HG03196 (cell line): ENCODE measurements around the gene ADD1.
"Not testable (repeated sequence)": the region's sequence is repeated elsewhere in the genome, so short reads cannot be mapped to it uniquely, and the experiment has no call there.

ENCODE experiments used
- ATAC-seq: cut with Tn5 transposase; IDR thresholded peaks from one replicate; pipeline ENCODE4 v1.9.1; 2021; ENCODE audit not compliant: unreplicated experiment

The ADD1 gene

GRCh38 chr4:2915789-2916188, 72.1 kb downstream of the ADD1 start:
- ATAC-seq: no peak

DNA sequence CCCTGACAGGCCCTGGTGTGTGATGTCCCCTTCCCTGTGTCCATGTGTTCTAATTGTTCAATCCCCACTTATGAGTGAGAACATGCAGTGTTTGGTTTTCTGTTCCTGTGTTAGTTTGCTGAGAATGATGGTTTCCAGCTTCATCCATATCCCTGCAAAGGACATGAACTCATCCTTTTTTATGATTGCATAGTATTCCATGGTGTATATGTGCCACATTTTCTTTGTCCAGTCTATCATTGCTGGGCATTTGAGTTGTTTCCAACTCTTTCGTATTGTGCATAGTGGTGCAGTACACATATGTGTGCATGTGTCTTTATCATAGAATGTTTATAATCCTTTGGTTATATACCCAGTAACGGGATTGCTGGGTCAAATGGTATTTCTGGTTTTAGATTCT, 73.1 kb downstream of the ADD1 start:
- not testable (repeated sequence) for ATAC-seq

GRCh38 chr4:2918300-2918699, 74.7 kb downstream of the ADD1 start:
- not testable (repeated sequence) for ATAC-seq

DNA sequence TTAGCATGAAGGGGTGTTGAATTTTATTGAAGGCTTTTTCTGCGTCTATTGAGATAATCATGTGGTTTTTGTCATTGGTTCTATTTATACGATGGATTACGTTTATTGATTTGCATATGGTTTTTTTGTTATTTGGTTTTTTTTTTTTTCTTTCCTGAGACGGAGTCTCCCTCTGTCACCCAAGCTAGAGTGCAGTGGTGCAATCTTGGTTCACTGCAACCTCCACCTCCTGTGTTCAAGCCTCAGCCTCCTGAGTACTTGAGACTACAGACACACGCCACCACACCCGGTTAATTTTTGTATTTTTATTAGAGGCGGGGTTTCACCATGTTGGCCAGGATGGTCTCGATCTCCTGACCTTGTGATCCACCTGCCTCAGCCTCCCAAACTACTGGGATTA, 75.1 kb downstream of the ADD1 start:
- not testable (repeated sequence) for ATAC-seq

DNA sequence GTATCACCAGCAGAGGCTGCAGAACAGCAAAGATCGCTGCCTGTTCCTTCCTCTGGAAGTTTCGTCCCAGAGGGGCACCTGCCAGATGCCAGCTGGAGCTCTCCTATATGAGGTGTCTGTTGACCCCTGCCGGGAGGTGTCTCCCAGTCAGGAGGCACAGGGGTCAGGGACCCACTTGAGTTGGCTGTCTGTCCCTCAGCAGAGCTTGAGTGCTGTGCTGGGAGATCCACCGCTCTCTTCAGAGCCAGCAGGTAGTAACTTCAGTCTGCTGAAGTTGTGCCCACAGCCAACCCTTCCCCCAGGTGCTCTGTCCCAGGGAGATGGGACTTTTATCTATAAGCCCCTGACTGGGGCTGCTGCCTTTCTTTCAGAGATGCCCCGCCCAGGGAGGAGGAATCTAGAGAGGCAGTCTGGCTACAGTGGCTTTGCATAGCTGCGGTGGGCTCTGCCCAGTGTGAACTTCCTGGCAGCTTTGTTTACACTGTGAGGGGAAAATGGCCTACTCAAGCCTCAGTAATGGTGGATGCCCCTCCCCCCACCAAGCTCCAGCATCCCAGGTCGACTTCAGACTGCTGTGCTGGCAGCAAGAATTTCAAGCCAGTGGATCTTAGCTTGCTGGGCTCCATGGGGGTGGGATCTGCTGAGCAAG, 78.9 kb downstream of the ADD1 start:
- not testable (repeated sequence) for ATAC-seq

DNA sequence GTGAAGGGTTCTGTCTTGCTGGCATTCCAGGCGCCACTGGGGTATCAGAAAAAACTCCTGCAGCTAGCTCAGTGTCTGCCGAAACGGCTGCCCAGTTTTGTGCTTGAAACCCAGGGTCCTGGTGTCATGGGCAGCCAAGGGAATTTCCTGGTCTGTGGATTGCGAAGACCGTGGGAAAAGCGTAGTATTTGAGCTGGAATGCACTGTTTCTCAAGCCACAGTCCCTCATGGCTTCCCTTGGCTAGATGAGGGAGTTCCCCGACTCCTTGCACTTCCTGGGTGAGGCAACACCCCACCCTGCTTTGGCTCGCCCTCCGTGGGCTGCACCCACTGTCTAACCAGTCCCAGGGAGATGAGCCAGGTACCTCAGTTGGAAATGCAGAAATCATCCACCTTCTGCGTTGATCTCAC, 79.5 kb downstream of the ADD1 start:
- no peak for ATAC-seq

DNA sequence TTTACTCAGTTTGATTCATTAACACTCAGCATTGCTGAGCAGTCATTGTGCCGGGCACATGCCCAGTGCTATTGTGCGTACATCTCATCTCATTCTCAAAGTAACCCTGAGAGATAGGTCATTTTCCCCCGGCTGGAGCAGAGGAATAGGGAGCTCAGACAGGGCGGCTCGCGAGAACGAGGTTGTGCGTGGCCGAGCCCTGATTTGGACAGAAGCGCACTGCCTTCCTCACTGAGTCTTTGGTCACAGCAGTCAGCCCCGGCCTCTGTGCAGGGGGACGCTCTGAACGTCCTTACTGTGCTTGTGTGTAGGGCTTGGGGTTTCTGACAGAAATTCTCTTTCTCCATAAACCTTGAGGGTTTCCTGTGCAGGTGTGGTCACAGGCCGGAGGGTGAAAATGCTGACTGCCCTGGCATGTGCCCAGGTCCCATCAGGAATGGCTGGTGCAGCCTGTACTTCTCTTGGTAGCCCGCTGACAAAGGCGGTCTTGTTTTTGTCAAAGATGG, 80.1 kb downstream of the ADD1 start:
- no peak for ATAC-seq

- no peak for ATAC-seq
These were observed 80.6 kb downstream of the ADD1 start for GRCh38 chr4:2924286-2924685.

DNA sequence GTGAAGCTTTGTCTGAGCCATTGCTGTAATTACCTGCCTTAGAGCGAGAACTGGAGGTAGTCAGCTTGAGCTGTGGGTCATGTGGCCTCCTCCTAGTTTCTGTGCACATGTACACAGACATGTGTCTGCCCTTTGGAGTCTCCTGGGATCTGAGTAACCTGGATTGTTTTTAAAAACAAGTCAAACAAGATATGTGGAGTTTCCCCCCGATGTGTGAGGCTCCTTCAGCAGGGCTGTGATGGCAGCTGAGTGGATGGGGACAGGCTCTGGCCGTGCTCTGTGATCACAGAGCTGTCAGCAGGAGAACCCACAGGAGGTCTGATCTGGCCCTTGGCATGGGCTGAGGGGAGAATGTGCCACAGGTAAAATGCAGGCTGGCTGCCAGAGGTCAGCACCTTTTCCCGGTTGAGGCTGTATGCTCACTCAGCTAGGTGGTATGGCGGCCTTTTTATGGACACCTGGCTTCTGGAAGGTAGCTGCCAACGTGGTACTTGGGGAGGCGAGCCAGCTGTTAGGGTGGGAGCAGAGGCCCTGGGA, 81.2 kb downstream of the ADD1 start:
- no peak for ATAC-seq

- no peak for ATAC-seq
These were observed 81.9 kb downstream of the ADD1 start for GRCh38 chr4:2925496-2925895.

DNA sequence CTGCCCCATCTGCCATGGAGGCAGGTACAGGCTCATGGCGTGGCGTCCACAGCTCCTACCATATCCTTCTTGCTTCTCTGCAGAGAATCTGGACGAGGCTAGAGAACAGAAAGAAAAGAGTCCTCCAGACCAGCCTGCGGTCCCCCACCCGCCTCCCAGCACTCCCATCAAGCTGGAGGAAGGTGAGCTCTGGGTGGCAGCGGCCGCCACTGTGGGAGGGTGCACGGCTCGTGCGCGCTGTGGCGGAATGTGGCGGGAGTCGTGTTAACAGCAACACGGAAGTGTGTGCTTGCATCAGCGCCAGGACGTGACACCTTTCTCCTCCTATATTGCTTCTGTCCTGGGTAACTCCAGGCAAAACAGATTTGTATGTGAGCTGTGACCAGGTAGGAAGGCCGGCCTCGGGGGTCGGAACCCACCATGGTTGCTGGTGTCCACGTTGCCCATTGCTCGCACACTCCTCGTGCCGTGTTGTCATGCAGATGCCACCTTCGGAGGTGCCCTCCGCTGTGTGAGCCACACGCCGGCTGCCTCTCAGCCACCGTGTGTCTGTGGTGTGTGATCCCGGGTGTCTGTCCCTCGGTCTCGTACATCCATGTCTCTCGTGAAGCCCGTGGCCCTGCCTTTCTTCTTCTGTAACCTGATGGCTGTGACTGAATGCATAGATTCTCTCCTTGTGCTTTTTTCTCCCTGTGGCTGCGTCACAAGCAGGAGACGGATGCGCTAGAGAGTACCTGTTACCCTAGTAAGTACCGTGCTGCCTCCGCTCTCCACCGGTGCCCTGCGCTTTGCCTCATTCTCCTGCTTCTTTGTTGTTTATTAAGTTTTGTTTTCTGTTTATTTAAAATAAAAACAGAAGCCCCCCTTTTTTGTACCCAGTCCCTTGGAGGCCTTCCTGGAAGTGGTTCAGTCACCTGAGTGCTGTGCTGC, 82.6 kb downstream of the ADD1 start:
- ATAC-seq: no peak

DNA sequence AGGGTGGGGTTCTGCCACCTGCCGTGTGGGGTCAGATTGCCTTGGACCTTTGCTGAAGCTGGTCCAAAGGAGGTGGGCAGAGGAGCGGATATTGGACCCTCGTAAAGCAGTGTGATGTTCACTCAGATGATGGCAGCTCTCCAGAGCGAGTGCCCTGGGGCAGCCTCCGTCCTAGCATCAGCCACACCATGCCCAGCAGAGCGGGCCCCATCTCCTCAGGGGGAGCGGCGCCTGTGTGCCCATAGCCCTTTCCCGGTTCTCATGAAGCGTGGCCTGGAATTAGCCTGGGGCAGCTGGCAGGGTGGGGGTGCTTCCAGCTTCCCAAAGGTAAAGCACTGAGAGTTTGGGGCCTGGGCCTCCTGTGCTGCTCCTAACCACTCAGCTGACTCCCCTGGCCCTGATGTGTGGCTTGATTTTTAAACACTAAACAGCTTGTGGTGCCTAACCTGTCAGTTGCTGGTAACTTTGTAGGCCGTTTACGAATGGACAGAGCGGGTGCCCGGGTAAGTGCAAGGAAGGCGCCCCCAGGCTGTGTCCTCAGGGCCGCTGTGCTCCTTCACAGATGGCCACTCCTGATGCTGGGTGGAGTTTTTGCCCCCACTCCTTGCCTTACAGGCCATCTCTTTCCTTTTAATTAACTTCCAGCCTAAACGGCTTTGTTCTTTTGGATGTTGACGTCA, 83.5 kb downstream of the ADD1 start:
- no peak for ATAC-seq

- no peak for ATAC-seq
These were observed 84.0 kb downstream of the ADD1 start for GRCh38 chr4:2927696-2928075.

DNA sequence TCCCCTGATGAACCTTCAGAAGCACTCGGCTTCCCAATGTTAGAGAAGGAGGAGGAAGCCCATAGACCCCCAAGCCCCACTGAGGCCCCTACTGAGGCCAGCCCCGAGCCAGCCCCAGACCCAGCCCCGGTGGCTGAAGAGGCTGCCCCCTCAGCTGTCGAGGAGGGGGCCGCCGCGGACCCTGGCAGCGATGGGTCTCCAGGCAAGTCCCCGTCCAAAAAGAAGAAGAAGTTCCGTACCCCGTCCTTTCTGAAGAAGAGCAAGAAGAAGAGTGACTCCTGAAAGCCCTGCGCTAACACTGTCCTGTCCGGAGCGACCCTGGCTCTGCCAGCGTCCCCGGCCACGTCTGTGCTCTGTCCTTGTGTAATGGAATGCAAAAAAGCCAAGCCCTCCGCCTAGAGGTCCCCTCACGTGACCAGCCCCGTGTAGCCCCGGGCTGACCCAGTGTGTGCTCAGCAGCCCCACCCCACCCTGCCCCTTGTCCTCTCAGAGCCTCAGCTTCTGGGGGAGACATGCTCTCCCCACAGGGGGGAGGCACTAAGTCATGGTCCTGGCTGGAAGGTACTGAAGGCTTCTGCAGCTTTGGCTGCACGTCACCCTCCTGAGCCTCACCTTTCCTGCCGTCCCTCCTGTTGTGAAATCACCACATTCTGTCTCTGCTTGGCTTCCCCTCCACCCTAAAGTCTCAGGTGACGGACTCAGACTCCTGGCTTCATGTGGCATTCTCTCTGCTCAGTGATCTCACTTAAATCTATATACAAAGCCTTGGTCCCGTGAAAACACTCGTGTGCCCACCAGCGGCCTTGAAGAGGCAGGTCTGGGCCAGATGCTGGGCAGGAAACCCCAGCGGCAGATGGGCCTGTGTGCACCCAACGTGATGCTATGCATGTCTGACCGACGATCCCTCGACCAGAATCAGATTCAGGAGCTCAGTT, 84.9 kb downstream of the ADD1 start:
- no peak for ATAC-seq

DNA sequence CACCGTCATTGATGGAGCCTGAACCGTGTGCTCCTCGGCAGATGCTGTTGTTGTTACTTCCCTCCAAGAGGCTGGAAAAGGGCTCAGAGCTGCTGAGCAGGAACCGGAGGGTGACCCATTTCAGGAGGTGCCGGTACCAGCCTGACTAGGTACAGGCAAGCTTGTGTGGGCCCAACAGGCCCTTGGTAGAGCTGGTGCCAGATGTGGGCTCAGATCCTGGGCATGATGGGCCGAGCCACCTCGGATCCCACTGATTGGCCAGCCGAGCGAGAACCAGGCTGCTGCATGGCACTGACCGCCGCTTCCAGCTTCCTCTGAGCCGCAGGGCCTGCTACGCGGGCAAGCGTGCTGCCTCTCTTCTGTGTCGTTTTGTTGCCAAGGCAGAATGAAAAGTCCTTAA, 85.8 kb downstream of the ADD1 start:
- ATAC-seq: no peak

GRCh38 chr4:2930135-2930757, 86.6 kb downstream of the ADD1 start:
- no peak for ATAC-seq

DNA sequence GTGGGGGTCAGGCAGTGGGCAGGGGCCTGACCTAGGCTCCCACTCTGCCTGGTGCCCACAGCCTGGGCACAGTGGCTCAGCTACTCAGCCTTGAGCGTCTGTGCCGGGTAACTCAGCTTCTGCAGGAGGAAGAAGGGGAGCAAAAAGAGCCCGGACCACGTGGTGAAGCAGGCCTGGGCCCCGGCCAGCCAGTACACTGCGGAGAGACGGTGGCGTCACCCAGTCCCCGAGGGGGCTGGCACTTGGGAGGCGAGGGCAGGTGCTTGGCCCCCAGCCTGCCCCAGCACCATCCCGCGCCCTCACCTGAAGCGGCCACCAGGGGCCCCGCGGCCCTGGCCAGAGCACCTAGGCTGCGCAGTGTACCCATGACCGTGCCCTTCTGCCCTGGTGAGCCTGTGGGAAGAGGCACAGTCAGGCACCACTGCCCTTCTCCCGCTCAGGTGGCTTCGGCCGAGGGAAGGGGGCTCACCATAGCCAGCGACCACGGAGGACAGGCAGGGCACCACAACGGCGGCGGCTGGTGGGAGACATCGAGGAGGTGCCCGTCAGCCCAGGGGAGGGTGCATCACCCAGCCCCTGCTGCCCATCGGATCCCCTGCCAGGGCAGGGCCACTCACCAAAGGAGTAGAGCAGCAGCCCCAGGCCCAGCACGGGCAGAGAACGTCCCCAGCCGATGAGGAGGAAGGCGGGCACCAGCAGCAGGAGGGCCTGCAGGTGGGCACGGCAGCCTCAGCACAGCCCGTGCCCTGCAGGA, 87.3 kb downstream of the ADD1 start:
- ATAC-seq: no peak

GRCh38 chr4:2931512-2932301, 88.1 kb downstream of the ADD1 start:
- peak; percentile 30 for ATAC-seq
